Karpas-422 (cell line): Measurements from ENCODE around the gene KLHL35. TPM values are rescaled to one million over a fixed set of nuclear protein-coding genes. Genes with fewer than 3 reads are reported as not detected.

ENCODE experiments used
- DNase-seq: peaks from one replicate; pipeline ENCODE4 v3.0.0-alpha.2; 2015
- H2AFZ ChIP-seq: fragments of 200-600 bp; sonication (generic); 2 replicates; pipeline ENCODE4 v1.6.1; 2014; ENCODE audit warnings: antibody characterized with exemption, low read length, mixed read lengths
- H3K27ac ChIP-seq: fragments of 200-600 bp; sonication (generic); 2 replicates; pipeline ENCODE4 v1.5.1; 2014; ENCODE audit warnings: mild to moderate bottlenecking, low read length, moderate library complexity
- H3K27me3 ChIP-seq: fragments of 200-600 bp; sonication (generic); 2 replicates; pipeline ENCODE4 v1.6.1; 2014; ENCODE audit warnings: low read length, mixed read lengths
- H3K36me3 ChIP-seq: fragments of 200-600 bp; sonication (generic); 2 replicates; pipeline ENCODE4 v1.6.1; 2014; ENCODE audit warnings: low read length, mixed read lengths; ENCODE audit not compliant: insufficient read depth
- H3K4me1 ChIP-seq: fragments of 200-600 bp; sonication (generic); 2 replicates; pipeline ENCODE4 v1.6.1; 2014; ENCODE audit warnings: mild to moderate bottlenecking, low read length, mixed read lengths
- H3K4me2 ChIP-seq: fragments of 200-600 bp; sonication (generic); 2 replicates; pipeline ENCODE4 v1.6.1; 2014; ENCODE audit warnings: low read length, low read depth, mild to moderate bottlenecking; ENCODE audit not compliant: poor library complexity, severe bottlenecking
- H3K4me3 ChIP-seq: fragments of 200-600 bp; sonication (generic); 2 replicates; pipeline ENCODE4 v1.5.1; 2014; ENCODE audit warnings: mild to moderate bottlenecking, antibody characterized with exemption, low read length, mixed read lengths
- H3K79me2 ChIP-seq: fragments of 200-600 bp; sonication (generic); 2 replicates; pipeline ENCODE4 v1.6.1; 2014; ENCODE audit warnings: mild to moderate bottlenecking, low read length, mixed read lengths
- H3K9ac ChIP-seq: fragments of 200-600 bp; sonication (generic); 2 replicates; pipeline ENCODE4 v1.6.0; 2014; ENCODE audit warnings: low read length
- H3K9me2 ChIP-seq: fragments of 200-600 bp; sonication (generic), shearing (Covaris generic); replicated peaks from 2 replicates; pipeline ENCODE4 v1.6.0; 2014; ENCODE audit warnings: mild to moderate bottlenecking, low read length, moderate library complexity; ENCODE audit not compliant: insufficient read depth
- H3K9me3 ChIP-seq: fragments of 300-700, 200-600 bp; sonication (generic); 2 replicates; pipeline ENCODE4 v1.6.1; 2014; ENCODE audit warnings: low read length, mixed read lengths
- H4K20me1 ChIP-seq: fragments of 200-600 bp; sonication (generic); 2 replicates; pipeline ENCODE4 v1.6.1; 2014; ENCODE audit warnings: mild to moderate bottlenecking, antibody characterized with exemption, low read length, low read depth; ENCODE audit not compliant: insufficient read depth
- total RNA-seq: library from RNA; depleted of rRNA; stranded (reverse); fragments of >200 nt; shearing (Covaris generic); gene quantifications from 2 replicates; pipeline ENCODE4 v1.2.3, GENCODE V29; 2014; ENCODE audit warnings: low replicate concordance

Gene KLHL35
- total RNA-seq, 1 experiment from 2014 or later, result 1.3 TPM

GRCh38 chr11:75388386-75389275, 44.4 kb downstream of the KLHL35 start:
- Histone ChIP-seq H3K9me2 (no peaks in the 10 kb centered on the region), H3K27me3 (no peaks in the 10 kb centered on the region), H3K9me3 (no peaks in the 10 kb centered on the region), H3K27ac (no peak overlapping the region), H3K4me3 (no peak overlapping the region), H3K9ac (no peak overlapping the region), H3K4me2 (no peak overlapping the region), H3K36me3 (no peaks in the 10 kb centered on the region), H4K20me1 (no peaks in the 10 kb centered on the region), H2AFZ (no peak overlapping the region), H3K4me1 (peaks cover 2% of the 10 kb centered on the region; the same call in 1 of the 2 replicates), H3K79me2 (no peaks in the 10 kb centered on the region)
- peak; percentile 93 for DNase-seq

GRCh38 chr11:75387736-75388294, 45.2 kb downstream of the KLHL35 start:
- Histone ChIP-seq H3K4me2 (no peak overlapping the region), H3K36me3 (no peaks in the 10 kb centered on the region), H3K79me2 (no peaks in the 10 kb centered on the region), H3K9me2 (no peaks in the 10 kb centered on the region), H3K27me3 (no peaks in the 10 kb centered on the region), H3K9ac (no peak overlapping the region), H3K27ac (no peak overlapping the region), H4K20me1 (no peaks in the 10 kb centered on the region), H3K4me1 (peaks cover 2% of the 10 kb centered on the region; the same call in 1 of the 2 replicates), H3K9me3 (no peaks in the 10 kb centered on the region), H2AFZ (no peak overlapping the region), H3K4me3 (no peak overlapping the region)
- no peak for DNase-seq

DNA sequence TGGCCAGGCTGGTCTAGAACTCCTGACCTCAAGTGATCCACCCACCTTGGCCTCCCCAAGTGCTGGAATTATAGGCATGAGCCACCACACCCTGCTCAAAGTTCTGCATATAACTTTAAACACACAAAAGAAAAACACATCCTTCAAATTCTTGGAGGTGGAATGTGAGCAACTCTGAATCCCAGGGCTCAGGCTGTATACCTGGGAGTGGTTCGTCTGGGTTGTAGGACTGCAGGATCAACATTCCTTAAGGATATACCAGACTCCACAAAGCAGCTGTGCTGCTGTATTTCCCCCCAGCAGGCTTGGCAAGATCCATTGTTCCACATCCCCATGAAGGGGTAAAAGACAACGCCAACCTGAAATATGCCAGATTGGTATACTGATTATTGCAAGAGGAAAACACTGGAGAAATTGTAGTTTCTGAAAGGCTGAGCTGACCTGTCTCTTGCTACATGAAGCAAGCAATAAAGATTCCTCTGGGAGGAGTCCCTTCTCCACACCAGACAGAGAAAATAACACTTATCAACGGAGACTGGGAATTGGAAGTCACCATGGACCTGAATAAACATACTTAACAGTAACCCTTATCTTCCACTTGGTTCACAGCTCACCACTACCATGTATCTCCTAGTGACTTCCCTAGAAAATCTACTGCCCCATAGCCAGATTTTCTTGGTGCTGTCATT, 45.9 kb downstream of the KLHL35 start:
- Histone ChIP-seq H3K4me2 (no peak overlapping the region), H3K4me1 (peaks cover 2% of the 10 kb centered on the region; the same call in 1 of the 2 replicates), H3K9me2 (no peaks in the 10 kb centered on the region), H3K27ac (no peak overlapping the region), H3K36me3 (no peaks in the 10 kb centered on the region), H3K27me3 (no peaks in the 10 kb centered on the region), H2AFZ (no peak overlapping the region), H3K9me3 (no peaks in the 10 kb centered on the region), H3K4me3 (no peak overlapping the region), H4K20me1 (no peaks in the 10 kb centered on the region), H3K79me2 (no peaks in the 10 kb centered on the region), H3K9ac (no peak overlapping the region)
- no peak for DNase-seq

- Histone ChIP-seq H3K27ac (no peak overlapping the region), H3K36me3 (no peaks in the 10 kb centered on the region), H3K79me2 (no peaks in the 10 kb centered on the region), H3K9ac (no peak overlapping the region), H3K4me2 (no peak overlapping the region), H3K27me3 (no peaks in the 10 kb centered on the region), H4K20me1 (no peaks in the 10 kb centered on the region), H2AFZ (no peak overlapping the region), H3K9me3 (no peaks in the 10 kb centered on the region), H3K4me3 (no peak overlapping the region), H3K9me2 (no peaks in the 10 kb centered on the region), H3K4me1 (peaks cover 2% of the 10 kb centered on the region; the same call in 1 of the 2 replicates)
- DNase-seq, result peak; percentile 88
These were observed 48.4 kb downstream of the KLHL35 start for GRCh38 chr11:75384438-75385080.

- Histone ChIP-seq H3K27ac (no peak overlapping the region), H3K27me3 (no peaks in the 10 kb centered on the region), H2AFZ (no peak overlapping the region), H3K4me3 (no peak overlapping the region), H3K9me3 (no peaks in the 10 kb centered on the region), H3K79me2 (no peaks in the 10 kb centered on the region), H3K9me2 (no peaks in the 10 kb centered on the region), H3K4me2 (no peak overlapping the region), H3K36me3 (no peaks in the 10 kb centered on the region), H3K9ac (no peak overlapping the region), H4K20me1 (no peaks in the 10 kb centered on the region), H3K4me1 (no peaks in the 10 kb centered on the region)
- DNase-seq, result no peak
These were observed 49.8 kb downstream of the KLHL35 start for GRCh38 chr11:75383246-75383645.

DNA sequence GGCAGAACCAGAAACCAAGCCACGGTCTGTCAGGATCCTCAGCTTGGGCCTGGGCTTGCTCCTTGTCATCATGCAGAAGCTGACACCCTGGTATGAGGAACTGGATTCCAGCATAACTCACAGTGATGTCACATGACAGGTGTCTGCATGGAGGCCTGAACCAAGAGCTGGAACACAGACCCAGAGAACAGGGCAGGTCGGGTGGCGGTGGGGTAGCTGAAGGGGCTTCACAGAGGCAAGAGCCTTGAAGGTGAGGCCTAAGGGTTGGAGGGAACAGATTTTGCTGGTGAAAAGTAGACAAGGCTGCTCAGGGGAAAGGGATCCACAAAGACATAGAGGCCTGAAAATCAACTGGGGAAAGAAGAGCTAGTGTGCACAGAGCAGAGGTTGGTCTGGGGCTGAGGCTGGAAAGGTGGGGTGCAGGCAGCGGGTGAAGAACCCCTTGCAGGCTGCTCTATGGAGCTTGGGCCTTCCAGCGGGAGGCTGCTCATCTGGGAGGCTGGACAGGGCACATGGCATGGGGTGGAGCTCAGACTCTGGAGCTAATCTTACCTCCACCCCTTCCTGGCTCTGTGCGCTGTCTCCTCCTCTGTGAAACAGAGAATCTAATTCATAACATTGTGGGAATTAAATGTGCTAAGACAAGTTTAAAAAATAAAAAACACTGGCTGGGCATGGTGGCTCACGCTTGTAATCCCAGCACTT, 52.1 kb downstream of the KLHL35 start:
- Histone ChIP-seq H3K4me3 (no peak overlapping the region), H3K9me3 (no peaks in the 10 kb centered on the region), H3K4me2 (no peak overlapping the region), H4K20me1 (no peaks in the 10 kb centered on the region), H3K9me2 (no peaks in the 10 kb centered on the region), H2AFZ (no peak overlapping the region), H3K79me2 (no peaks in the 10 kb centered on the region), H3K27me3 (no peaks in the 10 kb centered on the region), H3K27ac (no peak overlapping the region), H3K9ac (no peak overlapping the region), H3K36me3 (no peaks in the 10 kb centered on the region), H3K4me1 (no peaks in the 10 kb centered on the region)
- DNase-seq, result no peak

GRCh38 chr11:75380245-75380644, 52.8 kb downstream of the KLHL35 start:
- H3K4me2 ChIP-seq, result no peak overlapping the region
- H3K36me3 ChIP-seq, result no peaks in the 10 kb centered on the region
- H4K20me1 ChIP-seq, result no peaks in the 10 kb centered on the region
- H3K9me3 ChIP-seq, result no peaks in the 10 kb centered on the region
- H3K27ac ChIP-seq, result no peak overlapping the region
- DNase-seq, result no peak
- no peaks in the 10 kb centered on the region for H3K9me2 ChIP-seq
- no peaks in the 10 kb centered on the region for H3K4me1 ChIP-seq
- no peaks in the 10 kb centered on the region for H3K27me3 ChIP-seq
- H3K79me2 ChIP-seq, result no peaks in the 10 kb centered on the region
- H2AFZ ChIP-seq, result no peak overlapping the region
- H3K4me3 ChIP-seq, result no peak overlapping the region
- no peak overlapping the region for H3K9ac ChIP-seq
